Cardiac fibroblast (primary cell): Measurements from ENCODE around the gene RAPGEF3.

Experiments
- DNase-seq, 2 donors: peaks; one replicate each; pipeline versions ENCODE4 v3.0.0 to v3.0.0-alpha.2; 2010; ENCODE audit warnings: low read depth in 2 of 2
- H3K4me3 ChIP-seq, 2 donors: replicated peaks in 1 of 2; 1 replicate in 1 of 2; 2 replicates in 1 of 2; pipeline ENCODE4 v1.5.1; 2011; ENCODE audit warnings: low read depth in 2 of 2, low read length in 2 of 2, mild to moderate bottlenecking in 2 of 2, moderate library complexity in 1 of 2
- TF ChIP-seq, protein P1 (sequence below): IDR thresholded peaks from one replicate; pipeline ENCODE4 v1.5.1; 2011; ENCODE audit warnings: low read depth, mild to moderate bottlenecking, low read length, inconsistent platforms

The RAPGEF3 gene

DNA sequence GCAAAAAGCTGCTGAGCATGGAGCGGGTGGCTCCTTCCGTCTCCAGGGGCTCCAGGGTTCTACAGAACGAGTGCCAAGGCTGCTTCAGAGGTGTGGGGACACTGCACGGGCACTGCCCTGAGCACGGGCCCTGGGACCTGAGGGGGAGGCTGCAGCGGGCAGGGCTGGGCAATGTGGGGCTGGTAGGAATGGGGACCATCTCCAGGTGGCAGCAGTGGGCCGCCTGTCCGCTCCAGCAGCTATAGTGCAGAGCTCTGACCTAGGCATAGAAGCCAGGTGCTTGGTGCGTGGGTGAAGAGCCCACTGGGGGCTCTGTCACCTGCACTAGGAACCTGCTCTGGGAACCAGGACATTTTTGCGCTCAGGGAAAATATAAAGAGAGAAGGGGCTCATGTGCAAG is 38.8 kb upstream of the RAPGEF3 start:
- no peak for DNase-seq

DNA sequence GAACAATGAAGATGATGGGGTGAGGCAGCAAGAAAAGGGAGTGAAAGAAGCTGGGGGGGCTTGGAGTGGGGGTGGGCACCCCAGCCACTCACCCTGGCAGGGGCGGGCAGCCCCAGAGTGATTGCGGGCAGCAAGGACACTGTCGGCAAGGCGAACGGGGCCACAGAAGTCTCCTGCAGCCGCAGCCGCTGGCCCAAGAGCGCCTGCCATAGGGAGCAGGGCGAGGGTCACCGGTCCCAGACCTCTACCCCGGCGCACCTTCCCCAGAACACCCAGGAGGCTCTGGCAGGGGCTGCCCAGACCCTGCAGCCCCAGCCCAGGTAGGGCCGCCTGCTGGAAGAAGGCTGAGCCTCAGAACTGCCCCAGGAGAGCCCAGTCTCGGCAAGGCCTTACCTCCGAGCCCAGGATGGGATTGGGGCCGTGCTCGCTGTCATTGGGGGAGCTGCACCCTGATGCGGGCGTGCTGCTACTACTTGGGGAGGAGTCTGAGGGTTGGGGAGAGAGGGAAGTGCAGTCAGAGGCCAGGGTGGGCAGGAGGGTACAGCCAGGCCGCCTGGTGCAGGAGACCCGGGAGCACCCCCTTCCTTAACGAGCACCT is 37.2 kb upstream of the RAPGEF3 start:
- DNase-seq = no peak
- TF ChIP-seq, protein P1, sequence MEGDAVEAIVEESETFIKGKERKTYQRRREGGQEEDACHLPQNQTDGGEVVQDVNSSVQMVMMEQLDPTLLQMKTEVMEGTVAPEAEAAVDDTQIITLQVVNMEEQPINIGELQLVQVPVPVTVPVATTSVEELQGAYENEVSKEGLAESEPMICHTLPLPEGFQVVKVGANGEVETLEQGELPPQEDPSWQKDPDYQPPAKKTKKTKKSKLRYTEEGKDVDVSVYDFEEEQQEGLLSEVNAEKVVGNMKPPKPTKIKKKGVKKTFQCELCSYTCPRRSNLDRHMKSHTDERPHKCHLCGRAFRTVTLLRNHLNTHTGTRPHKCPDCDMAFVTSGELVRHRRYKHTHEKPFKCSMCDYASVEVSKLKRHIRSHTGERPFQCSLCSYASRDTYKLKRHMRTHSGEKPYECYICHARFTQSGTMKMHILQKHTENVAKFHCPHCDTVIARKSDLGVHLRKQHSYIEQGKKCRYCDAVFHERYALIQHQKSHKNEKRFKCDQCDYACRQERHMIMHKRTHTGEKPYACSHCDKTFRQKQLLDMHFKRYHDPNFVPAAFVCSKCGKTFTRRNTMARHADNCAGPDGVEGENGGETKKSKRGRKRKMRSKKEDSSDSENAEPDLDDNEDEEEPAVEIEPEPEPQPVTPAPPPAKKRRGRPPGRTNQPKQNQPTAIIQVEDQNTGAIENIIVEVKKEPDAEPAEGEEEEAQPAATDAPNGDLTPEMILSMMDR = no peak
- no peak overlapping the region for H3K4me3 ChIP-seq

More for the DNA sequence above, 38.8 kb upstream of the RAPGEF3 start:
- TF ChIP-seq, protein P1 = no peak
- H3K4me3 ChIP-seq = no peak overlapping the region

DNA sequence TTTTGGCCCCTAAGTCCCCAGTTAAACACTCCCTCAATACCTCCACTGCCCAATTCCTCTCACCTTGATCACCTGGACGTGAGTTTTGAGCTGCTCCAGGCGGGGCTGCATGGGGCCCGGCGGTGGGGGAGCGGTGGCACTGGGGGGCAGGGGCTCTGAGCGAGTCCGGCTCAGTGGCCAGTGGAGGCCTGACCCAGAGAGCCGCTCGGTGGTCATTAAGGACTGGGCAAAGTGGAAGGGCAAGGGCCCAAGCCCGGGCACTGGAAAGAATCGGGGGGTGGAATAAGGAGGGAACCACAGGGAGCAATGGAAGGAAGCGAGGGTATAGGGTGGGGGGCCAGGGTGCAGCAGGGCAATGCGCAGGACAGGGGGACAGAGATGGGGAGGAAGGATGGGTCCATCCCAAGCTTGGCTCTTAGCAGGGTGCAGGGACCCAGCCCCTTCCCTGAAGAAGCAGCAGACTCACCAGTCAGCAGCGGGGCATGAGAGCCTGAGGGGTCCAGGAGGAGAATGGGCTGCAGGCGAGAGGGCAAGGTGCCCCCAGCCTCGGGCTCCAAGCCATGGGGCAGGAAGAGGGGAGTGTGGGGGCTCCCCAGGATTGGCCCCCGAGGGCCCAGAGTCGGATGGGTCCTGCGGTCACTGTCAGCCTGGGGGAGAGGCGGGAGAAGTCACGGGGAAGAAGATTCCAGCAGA is 36.6 kb upstream of the RAPGEF3 start:
- no peak for DNase-seq
- no peak overlapping the region for H3K4me3 ChIP-seq
- TF ChIP-seq, protein P1 = no peak

DNA sequence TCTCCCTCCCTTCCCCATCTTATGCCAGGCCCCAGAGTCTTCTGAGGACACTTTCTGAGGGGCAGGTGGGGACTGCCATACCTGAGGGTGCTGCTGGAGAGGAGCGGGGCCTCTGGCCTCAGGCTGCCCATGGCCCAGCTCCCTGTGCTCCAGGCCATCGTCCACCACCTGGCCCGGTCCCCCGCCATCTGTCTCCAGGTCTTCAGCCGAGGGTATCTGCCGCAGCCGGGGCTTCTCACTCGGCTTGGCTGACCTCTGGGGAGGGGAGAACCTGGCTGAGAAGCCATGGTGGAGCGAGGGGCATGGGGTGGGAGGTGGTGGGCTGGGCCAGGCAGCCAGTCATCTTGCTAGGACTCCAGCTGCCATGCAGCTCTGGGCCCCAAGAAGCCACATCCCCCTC is 36.0 kb upstream of the RAPGEF3 start:
- H3K4me3 ChIP-seq = no peak overlapping the region
- TF ChIP-seq, protein P1 = no peak
- no peak for DNase-seq

DNA sequence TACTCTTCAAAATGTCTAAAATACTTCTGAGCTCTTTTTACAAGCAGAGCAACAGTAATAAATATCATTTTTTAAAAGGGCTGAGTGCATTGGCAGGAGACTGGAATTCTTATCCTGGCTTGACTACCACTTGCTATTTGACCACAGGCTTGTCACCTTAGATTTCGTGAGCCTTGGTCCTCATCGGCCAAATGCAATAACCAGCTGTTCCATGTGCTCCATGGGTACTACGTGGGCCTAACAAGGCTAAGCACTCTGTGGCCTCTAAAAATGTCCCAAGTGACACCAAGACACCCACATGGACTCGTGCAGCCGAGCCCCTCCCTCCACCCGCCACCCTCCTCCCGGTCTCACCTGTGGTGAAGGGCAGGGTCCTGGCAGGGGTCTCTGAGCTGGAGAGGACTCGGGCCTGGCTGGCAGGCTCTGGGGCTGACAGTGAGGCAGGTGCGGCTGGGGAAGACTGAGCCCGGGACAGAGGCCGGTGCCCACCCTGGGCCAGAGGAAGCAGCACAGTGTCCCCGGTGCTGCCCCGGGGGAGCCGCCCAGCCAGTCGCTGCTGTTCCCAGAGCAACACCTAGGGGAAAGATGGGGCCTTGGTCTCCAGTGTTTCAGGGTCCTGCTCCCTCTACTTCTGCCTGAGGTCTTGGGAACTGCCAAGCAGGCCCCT is 34.5 kb upstream of the RAPGEF3 start:
- no peak for DNase-seq
- no peak overlapping the region for H3K4me3 ChIP-seq
- TF ChIP-seq, protein P1 = no peak

DNA sequence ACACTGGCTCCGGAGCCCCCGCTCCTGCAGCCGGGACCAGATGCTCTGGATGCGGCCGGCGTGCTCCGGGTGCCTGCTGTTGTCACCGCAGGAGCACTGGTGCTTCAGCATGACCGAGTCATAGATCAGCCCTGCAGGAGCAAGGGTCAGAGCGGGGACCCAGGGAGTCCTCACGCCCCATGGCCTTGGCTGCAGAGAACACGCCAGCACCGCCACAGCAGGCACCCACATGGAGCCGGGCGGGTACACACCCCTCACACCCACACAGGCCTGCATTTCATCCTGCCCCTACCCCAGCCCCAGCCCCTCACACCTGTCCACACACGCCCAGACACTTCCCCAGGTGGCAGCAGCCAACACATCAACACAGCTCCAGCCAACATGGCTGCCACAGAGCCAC is 33.2 kb upstream of the RAPGEF3 start:
- no peak for DNase-seq
- H3K4me3 ChIP-seq = no peak overlapping the region
- TF ChIP-seq, protein P1 = no peak
